ENCODE data around the gene MYRIP.
A peak's percentile ranks its signal among the peaks of the same experiment; 100 is the strongest.

MYRIP gene

GRCh38 chr3:40226636-40227035 lies 417.2 kb downstream of the MYRIP start:
- DNase-seq (ENCODE audit: low read depth, low spot score): no peak
- H3K27ac ChIP-seq (ENCODE audit: low read length): no peak overlapping the region
- no peaks in the 10 kb centered on the region for H3K4me1 ChIP-seq (ENCODE audit: control insufficient read depth, insufficient read depth, low read length)
- no peaks in the 10 kb centered on the region for H3K27me3 ChIP-seq (ENCODE audit: control insufficient read depth, insufficient read depth, low read length)
- H3K4me3 ChIP-seq (ENCODE audit: low read length): no peak overlapping the region
- H3K9me3 ChIP-seq (ENCODE audit: control insufficient read depth, insufficient read depth, low read length): no peaks in the 10 kb centered on the region
- no CpG with 5 or more reads among the region's 5 CpGs for WGBS (ENCODE audit: insufficient coverage, insufficient read length)
- no peaks in the 10 kb centered on the region for H3K36me3 ChIP-seq (ENCODE audit: control insufficient read depth, insufficient read depth, low read length)

- WGBS (ENCODE audit: insufficient coverage, insufficient read length): no CpG with 5 or more reads among the region's 5 CpGs
- H3K4me3 ChIP-seq (ENCODE audit: low read length): no peak overlapping the region
- no peaks in the 10 kb centered on the region for H3K9me3 ChIP-seq (ENCODE audit: control insufficient read depth, insufficient read depth, low read length)
- no peaks in the 10 kb centered on the region for H3K27me3 ChIP-seq (ENCODE audit: control insufficient read depth, insufficient read depth, low read length)
- H3K27ac ChIP-seq (ENCODE audit: low read length): no peak overlapping the region
- H3K36me3 ChIP-seq (ENCODE audit: control insufficient read depth, insufficient read depth, low read length): no peaks in the 10 kb centered on the region
- no peaks in the 10 kb centered on the region for H3K4me1 ChIP-seq (ENCODE audit: control insufficient read depth, insufficient read depth, low read length)
- no peak for DNase-seq (ENCODE audit: low read depth, low spot score)
Observed at GRCh38 chr3:40228792-40229350, 419.5 kb downstream of the MYRIP start.

GRCh38 chr3:40229386-40229785 lies 420.0 kb downstream of the MYRIP start:
- no peak overlapping the region for H3K27ac ChIP-seq (ENCODE audit: low read length)

DNA sequence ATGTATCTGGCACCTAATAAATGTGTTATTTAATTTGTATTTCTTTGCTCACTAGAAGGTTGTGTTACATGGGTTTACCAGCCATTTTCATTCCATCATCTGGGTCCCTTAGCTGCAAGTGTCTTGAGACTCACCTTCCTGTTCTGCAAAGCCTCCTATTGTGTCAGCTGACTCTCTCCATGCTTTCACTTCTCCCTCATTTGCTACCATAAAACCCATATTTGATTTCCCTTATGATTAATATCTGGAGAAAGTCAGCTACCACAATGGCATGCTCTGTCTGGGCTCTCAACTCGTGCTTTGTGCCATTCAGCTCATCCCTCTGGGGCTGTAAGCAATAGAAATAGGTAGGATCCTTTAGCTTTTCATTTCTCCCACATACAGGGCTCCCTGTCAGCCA lies 420.6 kb downstream of the MYRIP start:
- no peaks in the 10 kb centered on the region for H3K36me3 ChIP-seq (ENCODE audit: control insufficient read depth, insufficient read depth, low read length)
- no peaks in the 10 kb centered on the region for H3K27me3 ChIP-seq (ENCODE audit: control insufficient read depth, insufficient read depth, low read length)
- no peak overlapping the region for H3K27ac ChIP-seq (ENCODE audit: low read length)
- no CpG with 5 or more reads among the region's 1 CpG for WGBS (ENCODE audit: insufficient coverage, insufficient read length)
- no peak for DNase-seq (ENCODE audit: low read depth, low spot score)
- no peak overlapping the region for H3K4me3 ChIP-seq (ENCODE audit: low read length)
- H3K9me3 ChIP-seq (ENCODE audit: control insufficient read depth, insufficient read depth, low read length): no peaks in the 10 kb centered on the region
- no peaks in the 10 kb centered on the region for H3K4me1 ChIP-seq (ENCODE audit: control insufficient read depth, insufficient read depth, low read length)

More at GRCh38 chr3:40229386-40229785, 420.0 kb downstream of the MYRIP start:
- H3K4me3 ChIP-seq (ENCODE audit: low read length): no peak overlapping the region
- H3K9me3 ChIP-seq (ENCODE audit: control insufficient read depth, insufficient read depth, low read length): no peaks in the 10 kb centered on the region
- WGBS (ENCODE audit: insufficient coverage, insufficient read length): no CpG with 5 or more reads among the region's 6 CpGs
- no peaks in the 10 kb centered on the region for H3K27me3 ChIP-seq (ENCODE audit: control insufficient read depth, insufficient read depth, low read length)
- no peak for DNase-seq (ENCODE audit: low read depth, low spot score)
- H3K4me1 ChIP-seq (ENCODE audit: control insufficient read depth, insufficient read depth, low read length): no peaks in the 10 kb centered on the region
- H3K36me3 ChIP-seq (ENCODE audit: control insufficient read depth, insufficient read depth, low read length): no peaks in the 10 kb centered on the region

GRCh38 chr3:40230382-40230781 lies 421.0 kb downstream of the MYRIP start:
- H3K9me3 ChIP-seq (ENCODE audit: control insufficient read depth, insufficient read depth, low read length): no peaks in the 10 kb centered on the region
- no peak overlapping the region for H3K27ac ChIP-seq (ENCODE audit: low read length)
- H3K4me1 ChIP-seq (ENCODE audit: control insufficient read depth, insufficient read depth, low read length): no peaks in the 10 kb centered on the region
- H3K27me3 ChIP-seq (ENCODE audit: control insufficient read depth, insufficient read depth, low read length): no peaks in the 10 kb centered on the region
- no peaks in the 10 kb centered on the region for H3K36me3 ChIP-seq (ENCODE audit: control insufficient read depth, insufficient read depth, low read length)
- no peak overlapping the region for H3K4me3 ChIP-seq (ENCODE audit: low read length)
- no peak for DNase-seq (ENCODE audit: low read depth, low spot score)

GRCh38 chr3:40232626-40233025 lies 423.2 kb downstream of the MYRIP start:
- Histone ChIP-seq H3K27me3 (ENCODE audit: control insufficient read depth, insufficient read depth, low read length) (no peaks in the 10 kb centered on the region), H3K9me3 (ENCODE audit: control insufficient read depth, insufficient read depth, low read length) (no peaks in the 10 kb centered on the region), H3K36me3 (ENCODE audit: control insufficient read depth, insufficient read depth, low read length) (no peaks in the 10 kb centered on the region), H3K4me3 (ENCODE audit: low read length) (no peak overlapping the region), H3K4me1 (ENCODE audit: control insufficient read depth, insufficient read depth, low read length) (no peaks in the 10 kb centered on the region), H3K27ac (ENCODE audit: low read length) (no peak overlapping the region)
- DNase-seq (ENCODE audit: low read depth, low spot score): no peak
- no CpG with 5 or more reads among the region's 2 CpGs for WGBS (ENCODE audit: insufficient coverage, insufficient read length)

GRCh38 chr3:40237159-40237558 lies 427.8 kb downstream of the MYRIP start:
- Histone ChIP-seq H3K27ac (ENCODE audit: low read length) (no peak overlapping the region), H3K9me3 (ENCODE audit: control insufficient read depth, insufficient read depth, low read length) (no peaks in the 10 kb centered on the region), H3K4me1 (ENCODE audit: control insufficient read depth, insufficient read depth, low read length) (no peaks in the 10 kb centered on the region)

GRCh38 chr3:40237889-40238571 lies 428.6 kb downstream of the MYRIP start:
- no peak overlapping the region for H3K27ac ChIP-seq (ENCODE audit: low read length)
- peak; percentile 18 for DNase-seq (ENCODE audit: low read depth, low spot score)
- H3K36me3 ChIP-seq (ENCODE audit: control insufficient read depth, insufficient read depth, low read length): no peaks in the 10 kb centered on the region
- WGBS (ENCODE audit: insufficient coverage, insufficient read length): no CpG with 5 or more reads among the region's 8 CpGs
- H3K4me3 ChIP-seq (ENCODE audit: low read length): no peak overlapping the region
- H3K9me3 ChIP-seq (ENCODE audit: control insufficient read depth, insufficient read depth, low read length): no peaks in the 10 kb centered on the region
- no peaks in the 10 kb centered on the region for H3K4me1 ChIP-seq (ENCODE audit: control insufficient read depth, insufficient read depth, low read length)
- H3K27me3 ChIP-seq (ENCODE audit: control insufficient read depth, insufficient read depth, low read length): no peaks in the 10 kb centered on the region

More at GRCh38 chr3:40237159-40237558, 427.8 kb downstream of the MYRIP start:
- H3K4me3 ChIP-seq (ENCODE audit: low read length): no peak overlapping the region
- WGBS (ENCODE audit: insufficient coverage, insufficient read length): no CpG with 5 or more reads among the region's 1 CpG
- no peaks in the 10 kb centered on the region for H3K36me3 ChIP-seq (ENCODE audit: control insufficient read depth, insufficient read depth, low read length)
- no peaks in the 10 kb centered on the region for H3K27me3 ChIP-seq (ENCODE audit: control insufficient read depth, insufficient read depth, low read length)
- no peak for DNase-seq (ENCODE audit: low read depth, low spot score)

DNA sequence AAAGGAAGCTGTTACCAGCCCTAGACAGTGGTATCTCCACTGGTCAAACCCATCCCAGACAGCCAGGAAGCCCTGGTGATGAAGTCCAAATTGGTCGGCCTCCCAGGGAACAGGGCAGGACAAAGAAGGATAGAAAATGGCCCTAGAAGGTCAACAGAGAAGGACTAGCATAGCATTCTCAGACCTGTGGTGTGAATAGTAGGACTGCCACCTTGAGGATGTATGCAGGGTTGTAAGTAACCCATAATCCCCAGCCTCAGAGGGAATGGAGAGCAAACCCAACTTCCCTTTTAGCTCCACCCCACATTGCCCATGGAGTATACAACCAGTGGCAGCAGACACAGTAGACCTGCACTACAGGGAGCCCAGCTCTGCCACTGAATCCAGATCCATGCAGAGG lies 431.5 kb downstream of the MYRIP start:
- H3K4me1 ChIP-seq (ENCODE audit: control insufficient read depth, insufficient read depth, low read length): no peaks in the 10 kb centered on the region
- no peaks in the 10 kb centered on the region for H3K9me3 ChIP-seq (ENCODE audit: control insufficient read depth, insufficient read depth, low read length)
- no peaks in the 10 kb centered on the region for H3K36me3 ChIP-seq (ENCODE audit: control insufficient read depth, insufficient read depth, low read length)
- H3K27ac ChIP-seq (ENCODE audit: low read length): no peak overlapping the region
- H3K27me3 ChIP-seq (ENCODE audit: control insufficient read depth, insufficient read depth, low read length): no peaks in the 10 kb centered on the region
- no peak overlapping the region for H3K4me3 ChIP-seq (ENCODE audit: low read length)
- no CpG with 5 or more reads among the region's 1 CpG for WGBS (ENCODE audit: insufficient coverage, insufficient read length)
- DNase-seq (ENCODE audit: low read depth, low spot score): peak; percentile 13

DNA sequence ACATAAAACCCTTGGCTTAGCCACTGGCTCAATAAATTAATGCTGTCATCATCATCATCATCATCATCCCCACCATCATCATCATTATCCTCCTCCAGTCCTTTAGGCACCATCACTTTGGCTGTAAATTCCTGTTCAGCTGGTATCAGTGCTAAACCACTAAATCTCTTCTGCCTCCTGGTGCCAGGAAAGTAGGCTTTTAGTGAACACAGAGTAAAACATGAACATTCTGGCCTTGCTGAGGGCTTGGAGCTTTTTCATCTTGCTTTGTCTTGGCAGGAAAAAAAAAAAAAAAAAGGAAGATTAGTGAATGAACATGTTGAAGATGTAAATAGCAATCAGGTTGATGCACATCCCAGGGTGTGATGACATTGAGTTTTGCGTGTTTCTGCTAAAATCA lies 432.8 kb downstream of the MYRIP start:
- no CpG with 5 or more reads among the region's 1 CpG for WGBS (ENCODE audit: insufficient coverage, insufficient read length)
- no peaks in the 10 kb centered on the region for H3K36me3 ChIP-seq (ENCODE audit: control insufficient read depth, insufficient read depth, low read length)
- no peaks in the 10 kb centered on the region for H3K4me1 ChIP-seq (ENCODE audit: control insufficient read depth, insufficient read depth, low read length)
- no peaks in the 10 kb centered on the region for H3K9me3 ChIP-seq (ENCODE audit: control insufficient read depth, insufficient read depth, low read length)
- no peak overlapping the region for H3K4me3 ChIP-seq (ENCODE audit: low read length)
- no peaks in the 10 kb centered on the region for H3K27me3 ChIP-seq (ENCODE audit: control insufficient read depth, insufficient read depth, low read length)
- no peak overlapping the region for H3K27ac ChIP-seq (ENCODE audit: low read length)
- DNase-seq (ENCODE audit: low read depth, low spot score): no peak

GRCh38 chr3:40242638-40243037 lies 433.2 kb downstream of the MYRIP start:
- no peak for DNase-seq (ENCODE audit: low read depth, low spot score)
- Histone ChIP-seq H3K4me1 (ENCODE audit: control insufficient read depth, insufficient read depth, low read length) (no peaks in the 10 kb centered on the region), H3K9me3 (ENCODE audit: control insufficient read depth, insufficient read depth, low read length) (no peaks in the 10 kb centered on the region), H3K27me3 (ENCODE audit: control insufficient read depth, insufficient read depth, low read length) (no peaks in the 10 kb centered on the region), H3K4me3 (ENCODE audit: low read length) (no peak overlapping the region), H3K27ac (ENCODE audit: low read length) (no peak overlapping the region), H3K36me3 (ENCODE audit: control insufficient read depth, insufficient read depth, low read length) (no peaks in the 10 kb centered on the region)
- WGBS (ENCODE audit: insufficient coverage, insufficient read length): no CpG with 5 or more reads among the region's 1 CpG

Data from iPS DF 6.9 (cell line).